SK-N-SH (cell line): ENCODE data around the gene ARHGAP8. TPM values are rescaled to one million over a fixed set of nuclear protein-coding genes. Genes with fewer than 3 reads are reported as not detected.

Experiments used
- CTCF ChIA-PET: fragments of 300-600, 350-600 bp; formaldehyde crosslinking; extraction: SDS; loops from one replicate; lab custom pipeline; 2021; lab: Yijun Ruan, JAX
- POLR2A ChIA-PET: fragments of 350-600 bp; sonication (Branson Sonifier 250); formaldehyde crosslinking; extraction: SDS; loops from one replicate; lab custom pipeline; 2020; ENCODE audit warnings: antibody characterized with exemption, inconsistent platforms; lab: Yijun Ruan, JAX
- DNase-seq: peaks from one replicate; pipeline ENCODE4 v3.0.0; 2012
- H2AFZ ChIP-seq: fragments of 200-600 bp; sonication (generic); 2 replicates; pipeline ENCODE4 v1.8.1; 2016; ENCODE audit warnings: antibody characterized with exemption, mild to moderate bottlenecking, low read depth
- H3F3A ChIP-seq: fragments of 200-600 bp; sonication (generic); replicated peaks from 2 replicates; pipeline ENCODE3; 2016; ENCODE audit warnings: antibody characterized with exemption, mild to moderate bottlenecking; ENCODE audit not compliant: insufficient read depth
- H3K27ac ChIP-seq, 2 experiments: fragments of 200-500 bp in 1 of 2; fragments of 200-600 bp in 1 of 2; sonication (Bioruptor generic) in 1 of 2; sonication (generic), shearing (Covaris generic) in 1 of 2; 2 replicates each; pipeline versions ENCODE4 v1.5.1 to v1.6.1; 2014 to 2016; ENCODE audit warnings: low read depth in 2 of 2, inconsistent platforms in 1 of 2, low read length in 1 of 2, mild to moderate bottlenecking in 1 of 2, mixed read lengths in 1 of 2
- H3K27me3 ChIP-seq: fragments of 200-600 bp; sonication (generic), shearing (Covaris generic); 2 replicates; pipeline ENCODE4 v1.6.1; 2016; ENCODE audit warnings: mixed run types; ENCODE audit not compliant: insufficient read depth
- H3K36me3 ChIP-seq, 2 experiments: fragments of 200-500 bp in 1 of 2; fragments of 200-600 bp in 1 of 2; sonication (Bioruptor generic) in 1 of 2; sonication (generic) in 1 of 2; replicated peaks in 1 of 2; 2 replicates each; pipeline versions ENCODE3 to v1.5.1; 2014 to 2016; ENCODE audit warnings: low read length in 1 of 2, mild to moderate bottlenecking in 1 of 2; ENCODE audit not compliant: insufficient read depth in 2 of 2, control insufficient read depth in 1 of 2
- H3K4me1 ChIP-seq, 2 experiments: fragments of 200-500 bp in 1 of 2; fragments of 200-600 bp in 1 of 2; sonication (Bioruptor generic) in 1 of 2; sonication (generic), shearing (Covaris generic) in 1 of 2; 2 replicates each; pipeline versions ENCODE4 v1.5.1 to v1.6.1; 2014 to 2016; ENCODE audit warnings: low read depth in 1 of 2, low read length in 1 of 2, mixed run types in 1 of 2; ENCODE audit not compliant: insufficient read depth in 2 of 2, control insufficient read depth in 1 of 2
- H3K4me2 ChIP-seq: fragments of 200-600 bp; sonication (generic), shearing (Covaris generic); 2 replicates; pipeline ENCODE4 v1.6.1; 2017; ENCODE audit warnings: mixed run types
- H3K4me3 ChIP-seq, 2 experiments: fragments of 200-500 bp in 1 of 2; fragments of 200-600 bp in 1 of 2; sonication (Bioruptor generic) in 1 of 2; sonication (generic), shearing (Covaris generic) in 1 of 2; 2 replicates each; pipeline versions ENCODE4 v1.5.1 to v1.8.1; 2014 to 2016; ENCODE audit warnings: low read depth in 2 of 2, inconsistent platforms in 1 of 2, low read length in 1 of 2, mild to moderate bottlenecking in 1 of 2, mixed read lengths in 1 of 2, moderate library complexity in 1 of 2
- H3K79me2 ChIP-seq: fragments of 200-600 bp; sonication (generic); 2 replicates; pipeline ENCODE4 v1.8.1; 2017; ENCODE audit warnings: mild to moderate bottlenecking; ENCODE audit not compliant: insufficient read depth
- H3K9ac ChIP-seq: fragments of 200-600 bp; sonication (generic); 2 replicates; pipeline ENCODE4 v1.6.1; 2017; ENCODE audit warnings: mixed run types
- H3K9me2 ChIP-seq: fragments of 200-600 bp; sonication (generic); 2 replicates; pipeline ENCODE4 v1.6.1; 2017; ENCODE audit warnings: mixed run types
- H3K9me3 ChIP-seq: fragments of 200-600 bp; sonication (generic); 2 replicates; pipeline ENCODE4 v1.6.1; 2017; ENCODE audit warnings: mixed run types, mild to moderate bottlenecking, moderate library complexity
- H4K20me1 ChIP-seq: fragments of 200-600 bp; sonication (generic); 2 replicates; pipeline ENCODE4 v1.6.1; 2017; ENCODE audit warnings: mild to moderate bottlenecking, mixed run types; ENCODE audit not compliant: insufficient read depth
- CHD2 ChIP-seq: fragments of 150-350 bp; IDR thresholded peaks from 2 replicates; pipeline ENCODE4 v1.6.1; 2018; ENCODE audit warnings: low read length; ENCODE audit not compliant: partially characterized antibody
- ELF1 ChIP-seq: IDR thresholded peaks from 2 replicates; pipeline ENCODE4 v1.4.0; 2012
- EP300 ChIP-seq, 2 experiments: IDR thresholded peaks; 2 replicates each; pipeline versions ENCODE4 v1.4.0 to v1.6.1; 2012; ENCODE audit warnings: borderline replicate concordance in 1 of 2, low read depth in 1 of 2, low read length in 1 of 2
- FOSL2 ChIP-seq: IDR thresholded peaks from 2 replicates; pipeline ENCODE4 v1.4.0; 2012; ENCODE audit warnings: low read depth, mild to moderate bottlenecking, moderate library complexity, borderline replicate concordance
- FOXM1 ChIP-seq: IDR thresholded peaks from 2 replicates; pipeline ENCODE4 v1.4.0; 2012; ENCODE audit warnings: low read depth, mild to moderate bottlenecking
- GABPA ChIP-seq: IDR thresholded peaks from 2 replicates; pipeline ENCODE4 v1.4.0; 2012; ENCODE audit warnings: low read depth, mild to moderate bottlenecking
- MEF2A ChIP-seq: IDR thresholded peaks from 2 replicates; pipeline ENCODE4 v1.4.0; 2012; ENCODE audit warnings: low read depth, borderline replicate concordance
- NFIC ChIP-seq: IDR thresholded peaks from 2 replicates; pipeline ENCODE4 v1.4.0; 2012; ENCODE audit warnings: borderline replicate concordance
- RXRA ChIP-seq: IDR thresholded peaks from 2 replicates; pipeline ENCODE4 v1.4.0; 2012; ENCODE audit warnings: low read depth, mild to moderate bottlenecking, borderline replicate concordance
- TAF1 ChIP-seq: IDR thresholded peaks from 2 replicates; pipeline ENCODE4 v1.6.1; 2012; ENCODE audit warnings: low read depth, mild to moderate bottlenecking, low read length, moderate library complexity, borderline replicate concordance
- TCF12 ChIP-seq: IDR thresholded peaks from 2 replicates; pipeline ENCODE4 v1.4.0; 2012
- TEAD4 ChIP-seq: IDR thresholded peaks from 2 replicates; pipeline ENCODE4 v1.4.0; 2012; ENCODE audit warnings: mild to moderate bottlenecking, borderline replicate concordance; ENCODE audit not compliant: insufficient read depth
- WGBS: methylation state at CpG from one replicate; pipeline ENCODE4 v1.1.6; 2017; ENCODE audit warnings: low lambda C conversion rate; 5-methylcytosine and 5-hydroxymethylcytosine counted together
- polyA plus RNA-seq, 3 experiments: library from polyadenylated mRNA; depleted of rRNA; stranded (reverse); fragments of >200 nt; gene quantifications; 2 replicates each; pipeline ENCODE4 v1.2.3, GENCODE V29; 2012
- TF ChIP-seq, protein P1 (sequence below): fragments of 150-350 bp; IDR thresholded peaks from 2 replicates; pipeline ENCODE4 v1.6.1; 2017; ENCODE audit warnings: antibody characterized with exemption, low read length, low read depth, borderline replicate concordance
- TF ChIP-seq, protein P2 (sequence below): IDR thresholded peaks from 2 replicates; pipeline ENCODE4 v1.6.1; 2012; ENCODE audit warnings: mild to moderate bottlenecking, low read depth, low read length, moderate library complexity

Gene ARHGAP8
- polyA plus RNA-seq, 1 of the 3 experiments (the other 2 are of a cell fraction), result 0.08 TPM

DNA sequence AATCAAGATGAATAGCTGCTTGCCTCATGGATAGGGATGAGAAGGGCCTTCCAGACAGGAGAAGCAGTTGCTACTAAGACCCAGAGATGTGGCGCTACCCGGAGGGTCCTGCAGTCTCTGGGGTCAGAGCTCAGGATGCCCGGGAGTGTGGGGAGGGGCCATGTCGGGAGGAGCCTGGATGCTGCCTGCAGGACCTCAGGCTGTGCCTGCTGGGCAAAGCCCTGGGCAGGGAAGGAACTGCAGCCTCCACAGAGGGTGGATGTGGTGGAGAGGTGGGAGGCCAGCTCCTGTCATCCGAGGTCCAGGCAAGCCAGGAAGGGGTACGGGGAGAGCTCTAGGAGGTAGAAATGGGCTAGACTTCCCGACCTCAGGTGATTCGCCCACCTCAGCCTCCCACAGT lies 39.4 kb upstream of the ARHGAP8 start:
- no peak overlapping the region for H2AFZ ChIP-seq
- CTCF ChIA-PET, result interaction anchor here (0.5 to 41.0 kb wide), 4 partner anchors 10 to 27 kb away, joined by 3 to 642 read pairs (median 3); no protein-coding TSS in a partner anchor
- H3K4me3 ChIP-seq, result no peak overlapping the region
- H4K20me1 ChIP-seq, result no peaks in the 10 kb centered on the region
- WGBS, result 66% methylated on average over 7 of the region's 8 CpGs
- no peak overlapping the region for H3K9ac ChIP-seq
- no peak overlapping the region for H3K27ac ChIP-seq
- H3K9me3 ChIP-seq, result no peaks in the 10 kb centered on the region
- POLR2A ChIA-PET, result no interaction called here
- DNase-seq, result no peak
- H3K4me1 ChIP-seq, result peaks cover 0 to 3% of the 10 kb centered on the region in 2 experiments; a peak in 1 of 4 replicates
- H3K4me2 ChIP-seq, result no peak overlapping the region
- no peaks in the 10 kb centered on the region for H3K9me2 ChIP-seq
- TF ChIP-seq TAF1 (no peak), NFIC (no peak), FOSL2 (no peak), ELF1 (no peak), MEF2A (no peak), EP300 (IDR thresholded peaks at IDR 0.05; ENCODE audit: borderline replicate concordance in 1 of 2, low read depth in 1 of 2, low read length in 1 of 2) (no peak), CHD2 (no peak), TEAD4 (no peak), TCF12 (no peak), GABPA (no peak), FOXM1 (no peak), RXRA (no peak)
- TF ChIP-seq, protein P1, sequence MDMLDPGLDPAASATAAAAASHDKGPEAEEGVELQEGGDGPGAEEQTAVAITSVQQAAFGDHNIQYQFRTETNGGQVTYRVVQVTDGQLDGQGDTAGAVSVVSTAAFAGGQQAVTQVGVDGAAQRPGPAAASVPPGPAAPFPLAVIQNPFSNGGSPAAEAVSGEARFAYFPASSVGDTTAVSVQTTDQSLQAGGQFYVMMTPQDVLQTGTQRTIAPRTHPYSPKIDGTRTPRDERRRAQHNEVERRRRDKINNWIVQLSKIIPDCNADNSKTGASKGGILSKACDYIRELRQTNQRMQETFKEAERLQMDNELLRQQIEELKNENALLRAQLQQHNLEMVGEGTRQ, result no peak
- TF ChIP-seq, protein P2, sequence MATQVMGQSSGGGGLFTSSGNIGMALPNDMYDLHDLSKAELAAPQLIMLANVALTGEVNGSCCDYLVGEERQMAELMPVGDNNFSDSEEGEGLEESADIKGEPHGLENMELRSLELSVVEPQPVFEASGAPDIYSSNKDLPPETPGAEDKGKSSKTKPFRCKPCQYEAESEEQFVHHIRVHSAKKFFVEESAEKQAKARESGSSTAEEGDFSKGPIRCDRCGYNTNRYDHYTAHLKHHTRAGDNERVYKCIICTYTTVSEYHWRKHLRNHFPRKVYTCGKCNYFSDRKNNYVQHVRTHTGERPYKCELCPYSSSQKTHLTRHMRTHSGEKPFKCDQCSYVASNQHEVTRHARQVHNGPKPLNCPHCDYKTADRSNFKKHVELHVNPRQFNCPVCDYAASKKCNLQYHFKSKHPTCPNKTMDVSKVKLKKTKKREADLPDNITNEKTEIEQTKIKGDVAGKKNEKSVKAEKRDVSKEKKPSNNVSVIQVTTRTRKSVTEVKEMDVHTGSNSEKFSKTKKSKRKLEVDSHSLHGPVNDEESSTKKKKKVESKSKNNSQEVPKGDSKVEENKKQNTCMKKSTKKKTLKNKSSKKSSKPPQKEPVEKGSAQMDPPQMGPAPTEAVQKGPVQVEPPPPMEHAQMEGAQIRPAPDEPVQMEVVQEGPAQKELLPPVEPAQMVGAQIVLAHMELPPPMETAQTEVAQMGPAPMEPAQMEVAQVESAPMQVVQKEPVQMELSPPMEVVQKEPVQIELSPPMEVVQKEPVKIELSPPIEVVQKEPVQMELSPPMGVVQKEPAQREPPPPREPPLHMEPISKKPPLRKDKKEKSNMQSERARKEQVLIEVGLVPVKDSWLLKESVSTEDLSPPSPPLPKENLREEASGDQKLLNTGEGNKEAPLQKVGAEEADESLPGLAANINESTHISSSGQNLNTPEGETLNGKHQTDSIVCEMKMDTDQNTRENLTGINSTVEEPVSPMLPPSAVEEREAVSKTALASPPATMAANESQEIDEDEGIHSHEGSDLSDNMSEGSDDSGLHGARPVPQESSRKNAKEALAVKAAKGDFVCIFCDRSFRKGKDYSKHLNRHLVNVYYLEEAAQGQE, result no peak
- no peaks in the 10 kb centered on the region for H3K27me3 ChIP-seq
- no peaks in the 10 kb centered on the region for H3K36me3 ChIP-seq
- no peaks in the 10 kb centered on the region for H3F3A ChIP-seq
- no peaks in the 10 kb centered on the region for H3K79me2 ChIP-seq
